DMS 273 (cell line): Measurements from ENCODE around the gene CCL26.
"Not testable (repeated sequence)": the region's sequence is repeated elsewhere in the genome, so short reads cannot be mapped to it uniquely, and the experiment has no call there.

Source experiments
- DNase-seq: peaks from one replicate; lab custom pipeline; 2025; ENCODE audit not compliant: unreplicated experiment; lab: John Stamatoyannopoulos, UW

The CCL26 gene

GRCh38 chr7:75739796-75740672, 32.0 kb downstream of the CCL26 start:
- no peak for DNase-seq

DNA sequence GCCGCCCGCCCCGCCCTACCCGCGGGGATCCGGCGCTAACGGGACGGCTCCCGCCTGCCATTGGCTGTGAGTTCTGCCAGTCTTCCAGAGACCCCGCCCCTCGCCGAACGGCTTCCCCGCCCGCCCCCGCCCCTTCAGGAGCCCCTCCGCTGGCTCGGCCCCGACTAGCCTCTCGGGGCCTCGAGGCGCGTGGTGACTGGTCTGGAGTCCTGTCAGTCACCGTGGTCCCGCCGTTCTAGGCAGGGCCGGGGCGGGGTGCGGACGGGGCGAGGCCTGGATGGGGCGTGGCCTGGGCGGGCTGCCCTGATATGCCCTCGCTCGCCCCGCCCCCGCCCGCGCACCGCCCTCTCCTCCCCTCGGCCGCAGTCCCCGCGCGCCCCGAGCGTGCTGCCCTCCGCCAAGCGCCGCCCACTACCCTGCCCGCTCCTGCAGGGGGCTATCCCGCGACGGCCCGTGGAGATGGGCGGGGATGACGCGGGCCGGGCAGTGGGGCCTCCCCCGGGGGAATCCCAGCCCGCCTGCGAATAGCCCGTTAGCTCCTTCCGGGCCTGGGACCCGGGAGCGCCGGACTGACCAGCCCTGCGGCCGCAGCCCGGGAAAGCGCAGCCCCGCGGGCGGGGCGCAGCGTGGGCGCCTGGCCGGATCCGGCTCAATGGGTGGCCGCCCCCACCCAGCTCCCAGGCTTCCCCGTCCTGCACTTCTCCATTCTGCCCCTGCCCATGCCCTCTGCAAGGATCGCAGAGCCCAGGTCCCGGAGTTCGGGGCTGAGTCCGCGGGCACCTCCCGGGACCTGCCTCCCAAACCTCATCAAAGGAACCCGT, 32.8 kb downstream of the CCL26 start:
- peak; percentile 100 for DNase-seq

- DNase-seq, result no peak
Observed at GRCh38 chr7:75738604-75738974, 33.4 kb downstream of the CCL26 start, which contains the start of gene HIP1. Gene HIP1, minus strand, starts transcription at chr7:75738941. Its CDS starts 21 bp downstream, at chr7:75738920.

DNA sequence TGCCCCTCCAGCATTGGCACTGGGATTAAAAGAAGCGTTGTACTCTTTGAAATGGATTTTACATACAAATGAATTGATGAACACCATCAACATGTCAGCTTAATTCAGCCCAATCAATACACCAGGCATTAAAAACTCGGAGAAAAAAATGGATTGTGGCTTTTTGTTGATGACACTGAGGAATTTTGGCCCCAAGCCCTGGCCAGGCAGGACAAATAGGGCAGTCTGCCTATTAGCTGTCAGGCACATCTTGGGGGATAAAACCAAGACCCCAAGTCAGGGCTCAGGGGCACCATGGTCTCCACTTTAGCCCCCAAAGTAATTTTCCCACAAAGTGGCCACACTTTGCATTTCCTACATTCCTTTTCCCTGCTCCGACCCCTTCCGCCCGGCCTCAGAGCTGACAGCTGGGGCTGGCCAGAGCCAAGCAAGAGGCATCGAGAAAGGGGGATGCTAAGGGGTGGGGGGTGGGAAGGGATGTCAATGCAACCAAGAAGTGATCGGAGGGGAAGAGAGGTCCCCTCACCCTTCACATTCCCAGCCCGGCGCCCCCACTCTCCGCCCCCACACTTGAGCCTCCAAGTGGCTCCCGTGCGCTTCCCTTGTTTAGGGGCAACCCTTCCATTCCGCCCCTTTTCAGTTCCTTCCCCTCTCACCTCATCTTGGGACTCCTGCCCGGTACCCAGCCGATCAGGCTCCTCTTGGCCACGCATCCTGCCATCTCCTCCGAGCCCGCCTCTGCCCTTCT, 34.0 kb downstream of the CCL26 start:
- DNase-seq, result peak; percentile 54

DNA sequence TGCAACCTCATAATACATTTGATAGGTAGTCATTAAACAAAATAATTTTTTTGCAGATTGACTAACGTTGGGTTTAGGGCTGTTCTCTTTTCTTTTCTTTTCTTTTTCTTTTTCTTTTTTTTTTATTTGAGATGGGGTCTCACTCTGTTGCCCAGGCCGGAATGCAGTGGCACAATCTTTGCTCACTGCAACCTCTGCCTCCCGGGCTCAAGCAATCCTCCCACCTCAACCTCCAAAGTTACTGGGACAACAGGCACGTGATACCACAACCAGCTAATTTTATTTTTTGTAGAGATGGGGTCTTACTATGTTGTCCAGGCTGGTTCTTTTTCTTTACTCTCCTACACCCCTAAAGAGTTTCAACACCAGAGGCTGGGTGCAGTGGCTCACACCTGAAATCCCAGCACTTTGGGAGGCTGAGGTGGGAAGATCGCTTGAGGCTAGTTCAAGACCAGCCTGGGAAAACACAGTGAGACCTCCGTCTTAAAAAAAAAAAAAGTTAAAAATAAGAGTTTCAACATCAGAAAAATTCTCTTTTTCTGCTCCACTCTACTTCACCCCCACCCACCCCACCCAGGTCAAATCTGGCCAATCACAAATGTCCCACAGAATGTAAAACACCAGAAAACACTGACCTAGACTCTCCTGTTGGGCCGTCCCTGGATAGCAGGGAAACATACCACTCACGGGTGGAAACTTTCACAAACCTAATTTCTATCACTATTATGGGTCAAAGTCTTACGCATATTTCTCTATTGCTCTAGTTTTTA, 36.2 kb downstream of the CCL26 start:
- DNase-seq, result no peak

- DNase-seq, result peak; percentile 34
Observed at GRCh38 chr7:75734586-75735458, 37.2 kb downstream of the CCL26 start.

GRCh38 chr7:75732764-75733630, 39.0 kb downstream of the CCL26 start:
- DNase-seq, result no peak

DNA sequence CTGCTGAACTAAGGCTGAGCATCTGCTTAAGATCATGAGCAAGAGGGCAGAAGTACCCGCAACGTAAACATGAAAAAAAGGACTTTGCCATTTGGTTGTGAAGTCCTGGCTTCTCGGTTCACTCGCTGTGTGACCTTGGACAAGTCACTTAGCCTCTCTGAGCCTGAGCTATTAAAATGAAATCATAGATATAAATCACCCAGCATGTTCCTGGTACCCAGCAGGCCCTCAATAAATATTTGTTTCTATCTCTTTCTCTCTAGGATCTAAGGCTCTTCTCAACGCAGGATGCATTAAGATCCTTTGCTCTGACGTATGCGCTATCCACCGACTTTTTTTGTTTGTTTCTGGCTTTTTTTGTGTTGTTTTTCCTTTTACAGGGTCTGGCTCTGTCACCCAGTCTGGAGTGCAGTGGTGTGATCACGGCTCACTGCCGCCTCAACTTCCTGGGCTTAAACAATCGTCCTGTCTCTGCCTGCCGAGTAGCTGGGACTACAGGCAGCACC, 39.9 kb downstream of the CCL26 start:
- DNase-seq, result no peak

GRCh38 chr7:75729851-75730274, 42.1 kb downstream of the CCL26 start:
- no peak for DNase-seq

DNA sequence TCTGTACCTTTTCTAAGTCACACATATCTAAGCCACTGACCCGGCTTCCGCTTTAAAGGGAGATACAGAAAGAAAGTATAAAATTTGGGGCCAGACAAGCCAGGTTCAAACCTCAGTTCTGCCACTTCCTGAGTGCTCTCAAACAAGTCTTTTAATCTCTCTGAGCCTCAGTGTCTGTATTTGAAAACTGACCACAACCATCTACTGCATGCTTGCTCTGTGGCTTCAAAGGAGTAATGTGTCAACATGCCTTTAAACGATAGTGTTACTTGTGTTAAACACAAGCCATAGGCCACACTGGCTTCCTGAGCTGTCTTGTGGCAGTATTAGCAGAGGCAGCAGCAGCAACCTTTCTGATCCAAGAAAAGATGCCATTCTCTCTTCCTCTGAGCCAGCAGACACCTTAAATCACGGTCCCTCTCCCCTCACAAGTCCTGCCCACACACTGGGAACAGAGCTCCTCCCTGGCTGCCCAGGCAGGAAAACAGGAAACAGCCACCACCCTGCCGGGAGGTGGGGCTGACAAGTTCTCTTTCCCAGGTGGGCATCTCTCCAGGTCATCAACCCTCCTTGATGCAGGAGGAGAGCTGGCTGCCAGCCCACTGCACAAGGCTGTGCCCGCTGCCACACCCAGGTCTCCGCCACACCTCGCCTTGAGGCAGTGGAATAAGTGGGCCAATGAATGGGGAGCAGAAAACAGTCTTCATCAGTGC, 44.0 kb downstream of the CCL26 start:
- DNase-seq, result no peak

- not testable (repeated sequence) for DNase-seq
Observed at GRCh38 chr7:75727351-75727750, 44.7 kb downstream of the CCL26 start.

- no peak for DNase-seq
Observed at GRCh38 chr7:75725306-75725705, 46.7 kb downstream of the CCL26 start.

DNA sequence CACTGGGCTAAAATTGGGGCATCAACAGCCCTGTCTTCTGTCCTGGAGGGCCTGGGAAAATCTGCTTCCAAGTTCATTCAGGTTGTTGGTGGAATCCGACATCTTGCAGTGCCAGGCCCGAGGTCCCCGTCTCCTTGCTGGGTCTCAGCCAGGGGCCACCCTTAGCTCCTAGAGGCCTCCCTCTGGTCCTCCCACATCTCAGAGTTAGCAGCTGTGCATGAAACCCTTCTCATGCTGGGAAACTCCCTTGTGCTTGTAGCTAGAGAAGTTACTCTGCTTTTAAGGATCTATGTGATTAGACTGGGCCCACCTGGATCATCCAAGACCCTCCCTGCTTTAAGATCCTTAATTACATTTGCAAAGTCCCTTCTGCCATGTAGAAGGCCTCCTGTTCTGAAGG, 48.6 kb downstream of the CCL26 start:
- DNase-seq, result no peak

GRCh38 chr7:75722373-75722772, 49.6 kb downstream of the CCL26 start:
- DNase-seq, result no peak

DNA sequence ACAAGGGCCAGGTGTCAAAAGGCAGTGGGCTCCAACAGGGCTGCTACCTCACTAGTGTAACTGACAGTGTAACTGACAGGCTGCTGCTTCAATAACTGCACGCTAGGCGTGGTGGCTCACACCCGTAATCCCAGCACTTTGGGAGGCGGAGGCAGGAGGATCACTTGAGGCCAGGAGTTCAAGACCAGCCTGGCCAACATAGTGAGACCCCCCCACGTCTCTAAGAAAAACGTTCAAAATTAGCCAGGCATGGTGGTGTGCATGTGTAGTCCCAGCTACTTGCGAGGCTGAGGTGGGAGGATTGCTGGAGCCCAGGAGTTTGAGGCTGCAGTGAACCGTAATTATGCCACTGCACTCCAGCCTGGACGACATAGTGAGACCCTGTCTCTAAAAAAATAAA, 50.1 kb downstream of the CCL26 start:
- DNase-seq, result not testable (repeated sequence)

DNA sequence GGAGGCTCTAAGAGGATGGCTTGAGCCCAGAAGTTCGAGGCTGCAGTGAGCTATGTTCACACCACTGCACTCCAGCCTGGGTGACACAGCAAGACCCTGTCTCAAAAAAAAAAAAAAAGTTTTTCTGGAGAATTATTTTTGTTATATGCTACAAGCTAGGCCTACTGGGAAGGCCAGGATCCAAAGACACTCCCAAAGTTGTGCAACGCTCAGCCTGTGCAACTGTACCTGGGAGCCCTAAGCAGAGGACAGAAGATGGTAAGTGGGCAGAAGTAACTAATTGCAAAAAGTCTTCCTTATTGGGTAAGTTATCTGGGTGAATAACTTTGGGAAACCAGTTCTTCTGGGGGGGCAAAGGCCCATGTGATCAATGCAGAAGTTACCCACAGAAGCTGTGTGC, 50.6 kb downstream of the CCL26 start:
- DNase-seq, result no peak

DNA sequence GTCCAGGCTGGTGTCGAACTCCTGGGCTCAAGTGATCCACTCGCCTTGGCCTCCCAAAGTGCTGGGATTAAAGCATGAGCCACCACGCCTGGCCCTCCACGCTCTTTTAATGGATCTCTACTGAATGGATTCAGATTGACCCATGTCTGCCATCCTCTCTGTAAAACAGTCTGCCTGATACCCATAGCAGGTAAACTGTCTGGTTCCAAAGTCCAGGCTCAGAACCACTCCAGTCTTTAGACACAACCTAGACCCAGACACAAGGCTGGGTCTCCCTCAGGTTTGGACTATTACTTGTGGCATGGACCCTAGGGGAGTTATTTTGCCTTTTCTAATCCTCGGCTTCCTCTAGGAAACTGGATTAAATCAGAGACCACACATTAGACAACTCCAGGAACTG, 52.4 kb downstream of the CCL26 start:
- DNase-seq, result no peak
